H1 (cell line): ENCODE results near the gene SLC25A22. TPM values are rescaled to one million over a fixed set of nuclear protein-coding genes. Genes with fewer than 3 reads are reported as not detected.

Experiments
- CTCF ChIA-PET: fragments of 300-600 bp; sonication (Branson Sonifier 250); formaldehyde crosslinking; loops from one replicate; lab custom pipeline; 2021; ENCODE audit not compliant: partially characterized antibody; lab: Charles Lee
- POLR2A ChIA-PET: fragments of 300-600 bp; sonication (Branson Sonifier 250); formaldehyde crosslinking; loops from one replicate; lab custom pipeline; 2021; ENCODE audit warnings: inconsistent platforms; ENCODE audit not compliant: partially characterized antibody; lab: Charles Lee
- DNase-seq, 2 experiments: peaks; one replicate each; pipeline versions ENCODE4 v3.0.0 to v3.0.0-alpha.2; 2010 to 2022; ENCODE audit warnings: low spot score in 2 of 2, low read depth in 1 of 2, mixed read lengths in 1 of 2
- FAIRE-seq: peaks from 2 replicates; lab custom pipeline; 2011; peaks lifted over from hg19 to GRCh38; lab: Jason Lieb, UNC
- H2AFZ ChIP-seq: 2 replicates; pipeline ENCODE4 v1.8.1; 2012; ENCODE audit warnings: low read length, inconsistent platforms
- H2AK5ac ChIP-seq: 2 replicates; pipeline ENCODE4 v1.6.1; 2013; ENCODE audit warnings: low read depth, low read length
- H2BK120ac ChIP-seq: replicated peaks from 2 replicates; pipeline ENCODE3; 2013; ENCODE audit warnings: low read depth, low read length, inconsistent platforms
- H2BK12ac ChIP-seq: 2 replicates; pipeline ENCODE4 v1.6.1; 2013; ENCODE audit warnings: low read depth, low read length
- H2BK15ac ChIP-seq: 2 replicates; pipeline ENCODE4 v1.6.1; 2013; ENCODE audit warnings: low read length
- H2BK20ac ChIP-seq: 2 replicates; pipeline ENCODE4 v1.6.1; 2013; ENCODE audit warnings: low read length
- H2BK5ac ChIP-seq: 2 replicates; pipeline ENCODE4 v1.6.1; 2013; ENCODE audit warnings: low read depth, low read length
- H3K14ac ChIP-seq: 2 replicates; pipeline ENCODE4 v1.6.1; 2013; ENCODE audit warnings: inconsistent platforms; ENCODE audit not compliant: insufficient read length
- H3K18ac ChIP-seq: 2 replicates; pipeline ENCODE4 v1.6.1; 2013; ENCODE audit warnings: low read length; ENCODE audit errors: extremely low read depth
- H3K23ac ChIP-seq: 2 replicates; pipeline ENCODE4 v1.6.1; 2013; ENCODE audit warnings: inconsistent platforms; ENCODE audit not compliant: insufficient read length
- H3K23me2 ChIP-seq: 2 replicates; pipeline ENCODE4 v1.6.1; 2013; ENCODE audit warnings: low read depth, low read length
- H3K27ac ChIP-seq: 2 replicates; pipeline ENCODE4 v1.6.1; 2011; ENCODE audit warnings: low read depth, low read length, inconsistent platforms
- H3K27me3 ChIP-seq, 4 experiments: replicated peaks in 1 of 4; 1 replicate in 1 of 4; 2 replicates in 3 of 4; pipeline versions ENCODE4 v1.6.1 to v1.8.1; 2011 to 2013; ENCODE audit warnings: low read length in 3 of 4, mild to moderate bottlenecking in 3 of 4, inconsistent platforms in 2 of 4, mixed read lengths in 2 of 4, moderate library complexity in 1 of 4; ENCODE audit not compliant: control insufficient read depth in 3 of 4, insufficient read depth in 3 of 4; ENCODE audit errors: extremely low read depth in 1 of 4
- H3K36me3 ChIP-seq, 4 experiments: 2 replicates each; pipeline versions ENCODE4 v1.6.1 to v1.8.1; 2011 to 2013; ENCODE audit warnings: mild to moderate bottlenecking in 4 of 4, low read length in 3 of 4, moderate library complexity in 2 of 4, control low read depth in 1 of 4, inconsistent platforms in 1 of 4; ENCODE audit not compliant: insufficient read depth in 4 of 4, control insufficient read depth in 2 of 4
- H3K4ac ChIP-seq: replicated peaks from 2 replicates; pipeline ENCODE3; 2013; ENCODE audit warnings: low read length, low read depth, mixed read lengths, inconsistent platforms; ENCODE audit not compliant: insufficient read length
- H3K4me1 ChIP-seq, 4 experiments: replicated peaks in 1 of 4; 1 replicate in 1 of 4; 2 replicates in 3 of 4; pipeline versions ENCODE4 v1.6.1 to v1.8.1; 2011 to 2013; ENCODE audit warnings: low read length in 3 of 4, inconsistent platforms in 2 of 4, mixed read lengths in 1 of 4; ENCODE audit not compliant: insufficient read depth in 4 of 4, control insufficient read depth in 3 of 4
- H3K4me2 ChIP-seq, 2 experiments: 2 replicates each; pipeline versions ENCODE4 v1.6.1 to v1.8.1; 2011 to 2013; ENCODE audit warnings: low read depth in 2 of 2, low read length in 2 of 2, control low read depth in 1 of 2, inconsistent platforms in 1 of 2, mild to moderate bottlenecking in 1 of 2; ENCODE audit not compliant: insufficient read depth in 1 of 2
- H3K4me3 ChIP-seq, 4 experiments: fragments of 200-600, 300-600 bp in 1 of 4; sonication (generic), shearing (Covaris generic), sonication (Bioruptor Twin) in 1 of 4; 2 replicates each; pipeline versions ENCODE4 v1.5.1 to v1.8.1; 2011 to 2016; ENCODE audit warnings: low read length in 4 of 4, low read depth in 3 of 4, control low read depth in 2 of 4, inconsistent platforms in 2 of 4, mild to moderate bottlenecking in 2 of 4, mixed read lengths in 1 of 4, moderate library complexity in 1 of 4; ENCODE audit not compliant: insufficient read depth in 2 of 4; ENCODE audit errors: extremely low read depth in 1 of 4
- H3K56ac ChIP-seq: replicated peaks from 2 replicates; pipeline ENCODE3; 2013; ENCODE audit warnings: low read depth, mild to moderate bottlenecking, mixed read lengths, low read length, inconsistent platforms; ENCODE audit not compliant: insufficient read length
- H3K79me1 ChIP-seq: 2 replicates; pipeline ENCODE4 v1.6.1; 2013; ENCODE audit warnings: low read depth, low read length, control low read depth
- H3K79me2 ChIP-seq, 2 experiments: 2 replicates each; pipeline versions ENCODE4 v1.6.1 to v1.8.1; 2012 to 2013; ENCODE audit warnings: low read length in 2 of 2, mild to moderate bottlenecking in 2 of 2, inconsistent platforms in 1 of 2; ENCODE audit not compliant: insufficient read depth in 2 of 2, control insufficient read depth in 1 of 2
- H3K9ac ChIP-seq, 4 experiments: replicated peaks in 1 of 4; 1 replicate in 1 of 4; 2 replicates in 3 of 4; pipeline versions ENCODE4 v1.6.1 to v1.8.1; 2011 to 2013; ENCODE audit warnings: low read depth in 3 of 4, low read length in 3 of 4, control low read depth in 2 of 4, mild to moderate bottlenecking in 2 of 4, moderate library complexity in 2 of 4, inconsistent platforms in 1 of 4; ENCODE audit errors: extremely low read depth in 1 of 4
- H3K9me3 ChIP-seq, 2 experiments: 2 replicates each; pipeline versions ENCODE4 v1.6.1 to v1.8.1; 2012 to 2013; ENCODE audit warnings: mild to moderate bottlenecking in 2 of 2, moderate library complexity in 2 of 2, control low read depth in 1 of 2, inconsistent platforms in 1 of 2, low read depth in 1 of 2, low read length in 1 of 2, mixed read lengths in 1 of 2; ENCODE audit not compliant: insufficient read depth in 2 of 2
- H4K20me1 ChIP-seq, 2 experiments: replicated peaks in 1 of 2; 2 replicates each; pipeline versions ENCODE3 to v1.8.1; 2011 to 2013; ENCODE audit warnings: inconsistent platforms in 2 of 2, low read length in 2 of 2, mild to moderate bottlenecking in 1 of 2; ENCODE audit not compliant: insufficient read depth in 2 of 2, control insufficient read depth in 1 of 2
- H4K5ac ChIP-seq: 2 replicates; pipeline ENCODE4 v1.6.1; 2013; ENCODE audit warnings: low read length, low read depth, mixed read lengths, inconsistent platforms; ENCODE audit not compliant: insufficient read length
- H4K8ac ChIP-seq: 2 replicates; pipeline ENCODE4 v1.8.0; 2013; ENCODE audit warnings: mild to moderate bottlenecking, moderate library complexity, low read length, inconsistent platforms; ENCODE audit not compliant: insufficient read depth; ENCODE audit errors: extremely low read depth
- H4K91ac ChIP-seq: replicated peaks from 2 replicates; pipeline ENCODE3; 2013; ENCODE audit warnings: low read length, mixed read lengths, inconsistent platforms; ENCODE audit not compliant: insufficient read length
- ATF3 ChIP-seq: IDR thresholded peaks from 2 replicates; pipeline ENCODE4 v1.6.1; 2011; ENCODE audit warnings: low read depth, mild to moderate bottlenecking, low read length; ENCODE audit not compliant: insufficient read depth
- CBX5 ChIP-seq: fragments of 300-800, 300-1000 bp; sonication (generic); IDR thresholded peaks from 2 replicates; pipeline ENCODE4 v1.7.1; 2016; ENCODE audit warnings: antibody characterized with exemption, low read length, low read depth
- CTCF ChIP-seq, 3 experiments: IDR thresholded peaks; 1 replicate in 2 of 3; 2 replicates in 1 of 3; pipeline versions ENCODE4 v1.5.1 to v1.6.1; 2011; ENCODE audit warnings: low read length in 3 of 3, mild to moderate bottlenecking in 3 of 3, inconsistent platforms in 2 of 3, low read depth in 1 of 3, moderate library complexity in 1 of 3; ENCODE audit not compliant: insufficient read depth in 1 of 3; ENCODE audit errors: control extremely low read depth in 1 of 3
- HDAC2 ChIP-seq, 2 experiments: fragments of 300-600 bp in 1 of 2; sonication (generic) in 1 of 2; IDR thresholded peaks; 2 replicates each; pipeline ENCODE4 v1.6.1; 2011 to 2012; ENCODE audit warnings: low read depth in 2 of 2, low read length in 2 of 2, mild to moderate bottlenecking in 2 of 2, moderate library complexity in 2 of 2, borderline replicate concordance in 1 of 2, inconsistent platforms in 1 of 2
- NANOG ChIP-seq: IDR thresholded peaks from 2 replicates; pipeline ENCODE4 v1.6.1; 2011; ENCODE audit warnings: low read length, low read depth, mild to moderate bottlenecking, inconsistent platforms; ENCODE audit not compliant: insufficient read depth, poor library complexity, severe bottlenecking
- RAD21 ChIP-seq, 2 experiments: IDR thresholded peaks in 1 of 2; conservative IDR thresholded peaks in 1 of 2; 2 replicates each; pipeline ENCODE4 v1.6.1; 2011; ENCODE audit warnings: low read depth in 2 of 2, low read length in 2 of 2, improper control_type of control experiment in 1 of 2, inconsistent platforms in 1 of 2, mild to moderate bottlenecking in 1 of 2, moderate library complexity in 1 of 2
- RFX5 ChIP-seq: IDR thresholded peaks from 2 replicates; pipeline ENCODE4 v1.6.1; 2011; ENCODE audit warnings: low read depth, low read length, improper control_type of control experiment, borderline replicate concordance
- SUZ12 ChIP-seq: fragments of 200-600 bp; sonication (generic); IDR thresholded peaks from 2 replicates; pipeline ENCODE4 v1.6.1; 2012; ENCODE audit warnings: mild to moderate bottlenecking, inconsistent platforms, low read length, moderate library complexity, mixed read lengths
- TEAD4 ChIP-seq: IDR thresholded peaks from 2 replicates; pipeline ENCODE4 v1.6.1; 2012; ENCODE audit warnings: low read depth, low read length, inconsistent platforms, mixed read lengths
- WGBS, 2 experiments: shearing (Covaris generic) in 1 of 2; methylation state at CpG; one replicate each; pipeline versions ENCODE4 v1.1.6 to v1.1.7; 2013 to 2015; ENCODE audit warnings: low lambda C conversion rate in 2 of 2, mixed read lengths in 2 of 2, inconsistent platforms in 1 of 2, low coverage in 1 of 2, missing lambda C conversion rate in 1 of 2; ENCODE audit not compliant: insufficient replicate concordance in 2 of 2, insufficient coverage in 1 of 2, insufficient read length in 1 of 2; ENCODE audit errors: extremely low coverage in 1 of 2, missing lambda C conversion rate in 1 of 2; 5-methylcytosine and 5-hydroxymethylcytosine counted together
- polyA plus RNA-seq, 7 experiments: library from polyadenylated mRNA; depleted of rRNA in 3 of 7; stranded (reverse) in 5 of 7; unstranded in 2 of 7; fragments of >200 nt in 5 of 7; fragments of 200-250 nt in 2 of 7; gene quantifications; 1 replicate in 5 of 7; 2 replicates in 1 of 7; 4 replicates in 1 of 7; pipeline versions ENCODE4 v1.2.1 to v1.2.3, GENCODE V29; 2011 to 2013; ENCODE audit warnings: missing spikeins in 2 of 7, mixed read lengths in 2 of 7
- total RNA-seq: library from RNA; stranded (reverse); fragmentation: NEBNext Ultra II Directional; extraction: Animal tissue kit (Norgen Biotek cat#: 25700); gene quantifications from 2 replicates; pipeline ENCODE4 v1.2.1, GENCODE V29; 2021

The SLC25A22 gene
- total and polyA plus RNA-seq, 2 of the 8 experiments (the other 6 are each of a cell fraction or from before 2014, with no cell fraction given) = 31.5 to 48.0 TPM

- no peak overlapping the region for H3K23ac ChIP-seq
- H4K20me1 ChIP-seq = peaks cover 0 to 8% of the 10 kb centered on the region in 2 experiments
- H4K5ac ChIP-seq = no peak overlapping the region
- H4K91ac ChIP-seq = no peak overlapping the region
- 86% methylated on average over 7 of the region's 9 CpGs; no CpG with 5 or more reads in 1 of the 2 experiments for WGBS, 2 experiments
- no peak for FAIRE-seq
- no peak overlapping the region for H4K8ac ChIP-seq
- no peak overlapping the region for H3K4ac ChIP-seq
- H3K27ac ChIP-seq = no peak overlapping the region
- POLR2A ChIA-PET = interaction anchor here (40.4 to 53.0 kb wide), 2 partner anchors 4 to 15 kb away, joined by 1917 read pairs; partner anchors contain the start of genes CD151, CEND1, CRACR2B and PIDD1
- peaks cover 0 to 33% (median 29%) of the 10 kb centered on the region in 4 experiments; a peak in 6 of 7 replicates for H3K4me1 ChIP-seq
- no peak overlapping the region for H3K4me2 ChIP-seq
- H3K9ac ChIP-seq = no peak overlapping the region
- H3K79me1 ChIP-seq = peaks cover 3% of the 10 kb centered on the region
- H3K23me2 ChIP-seq = peaks cover 25% of the 10 kb centered on the region
- no peak overlapping the region for H2BK15ac ChIP-seq
- H3K27me3 ChIP-seq = peaks cover 3 to 30% (median 19%) of the 10 kb centered on the region in 4 experiments
- H3K4me3 ChIP-seq = peak overlapping the region in 1 of 4 experiments; percentile 63; a peak in 2 of 8 replicates
- H3K79me2 ChIP-seq = no peaks in the 10 kb centered on the region
- H3K36me3 ChIP-seq = peaks cover 0 to 10% (median 1%) of the 10 kb centered on the region in 4 experiments; a peak in 1 of 8 replicates
- no peak overlapping the region for H2AFZ ChIP-seq
- H3K9me3 ChIP-seq = no peaks in the 10 kb centered on the region
- no peak for DNase-seq
- no peak overlapping the region for H2BK20ac ChIP-seq
- no peak overlapping the region for H3K14ac ChIP-seq
- H3K18ac ChIP-seq = no peak overlapping the region
- H2BK120ac ChIP-seq = no peak overlapping the region
- H3K56ac ChIP-seq = no peak overlapping the region
- H2AK5ac ChIP-seq = no peak overlapping the region
- H2BK5ac ChIP-seq = no peak overlapping the region
- CTCF ChIA-PET = no interaction called here
- H2BK12ac ChIP-seq = no peak overlapping the region; the same call in 1 of the 2 replicates
- TF ChIP-seq TEAD4 (no peak), CBX5 (no peak), SUZ12 (no peak), CTCF (IDR thresholded peaks at IDR 0.05; ENCODE audit: control extremely low read depth in 1 of 3, insufficient read depth in 1 of 3, low read depth in 1 of 3, low read length in 3 of 3) (no peak), RFX5 (no peak), ATF3 (no peak), NANOG (no peak), RAD21 (IDR thresholded peaks at IDR 0.05 in 1 of 2, conservative IDR thresholded peaks at IDR 0.05 in 1 of 2; ENCODE audit: low read depth in 2 of 2, low read length in 2 of 2) (no peak), HDAC2 (IDR thresholded peaks at IDR 0.05; ENCODE audit: borderline replicate concordance in 1 of 2, low read depth in 2 of 2, low read length in 2 of 2) (no peak)
These were observed 28.1 kb upstream of the SLC25A22 start for GRCh38 chr11:826227-826621.
